ENCODE measurements around the gene PPM1H.

The PPM1H gene

DNA sequence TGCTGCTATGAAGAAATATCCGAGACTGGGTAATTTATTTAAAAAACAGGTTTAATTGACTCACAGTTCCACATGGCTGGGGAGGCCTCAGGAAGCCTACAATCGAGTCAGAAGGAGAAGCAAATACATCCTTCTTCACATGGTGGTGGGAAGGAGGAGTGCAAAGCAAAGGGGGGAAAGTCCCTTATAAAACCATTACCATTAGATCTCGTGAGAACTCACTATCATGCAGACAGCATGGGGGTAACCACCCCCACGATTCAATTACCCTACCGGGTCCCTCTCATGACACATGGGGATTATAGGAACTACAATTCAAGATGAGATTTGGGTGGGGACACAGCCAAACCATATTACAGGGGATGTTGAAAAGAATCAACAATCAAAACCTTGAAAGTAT is 74.9 kb downstream of the PPM1H start:
- DNase-seq (no peak), ATAC-seq (ENCODE audit: insufficient read depth, low read depth) (no peak)
- Histone ChIP-seq H3K36me3 (ENCODE audit: insufficient read depth, low read length) (no peaks in the 10 kb centered on the region), H3K4me3 (ENCODE audit: low read depth in 1 of 2, low read length in 2 of 2) (no peak overlapping the region), H3K4me2 (ENCODE audit: insufficient read depth, low read length) (no peak overlapping the region), H3K9ac (ENCODE audit: low read depth, low read length) (no peak overlapping the region), H3K4me1 (ENCODE audit: insufficient read depth, low read length) (no peaks in the 10 kb centered on the region), H2AFZ (ENCODE audit: low read depth, low read length) (no peak overlapping the region), H4K20me1 (ENCODE audit: insufficient read depth, low read length) (no peaks in the 10 kb centered on the region), H3K79me2 (ENCODE audit: insufficient read depth, low read length) (no peaks in the 10 kb centered on the region), H3K27me3 (ENCODE audit: insufficient read depth, low read length, poor library complexity) (no peaks in the 10 kb centered on the region), H3K27ac (ENCODE audit: low read length) (no peak overlapping the region), H3K9me3 (ENCODE audit: insufficient read depth, low read length, severe bottlenecking) (no peaks in the 10 kb centered on the region)
- TF ChIP-seq EZH2 (IDR thresholded peaks at IDR 0.05; ENCODE audit: borderline replicate concordance, low read depth, low read length, severe bottlenecking) = no peak
- TF ChIP-seq, protein P1, sequence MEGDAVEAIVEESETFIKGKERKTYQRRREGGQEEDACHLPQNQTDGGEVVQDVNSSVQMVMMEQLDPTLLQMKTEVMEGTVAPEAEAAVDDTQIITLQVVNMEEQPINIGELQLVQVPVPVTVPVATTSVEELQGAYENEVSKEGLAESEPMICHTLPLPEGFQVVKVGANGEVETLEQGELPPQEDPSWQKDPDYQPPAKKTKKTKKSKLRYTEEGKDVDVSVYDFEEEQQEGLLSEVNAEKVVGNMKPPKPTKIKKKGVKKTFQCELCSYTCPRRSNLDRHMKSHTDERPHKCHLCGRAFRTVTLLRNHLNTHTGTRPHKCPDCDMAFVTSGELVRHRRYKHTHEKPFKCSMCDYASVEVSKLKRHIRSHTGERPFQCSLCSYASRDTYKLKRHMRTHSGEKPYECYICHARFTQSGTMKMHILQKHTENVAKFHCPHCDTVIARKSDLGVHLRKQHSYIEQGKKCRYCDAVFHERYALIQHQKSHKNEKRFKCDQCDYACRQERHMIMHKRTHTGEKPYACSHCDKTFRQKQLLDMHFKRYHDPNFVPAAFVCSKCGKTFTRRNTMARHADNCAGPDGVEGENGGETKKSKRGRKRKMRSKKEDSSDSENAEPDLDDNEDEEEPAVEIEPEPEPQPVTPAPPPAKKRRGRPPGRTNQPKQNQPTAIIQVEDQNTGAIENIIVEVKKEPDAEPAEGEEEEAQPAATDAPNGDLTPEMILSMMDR (IDR thresholded peaks at IDR 0.05; ENCODE audit: borderline replicate concordance, extremely low read depth, low read length, poor library complexity, severe bottlenecking) = no peak

DNA sequence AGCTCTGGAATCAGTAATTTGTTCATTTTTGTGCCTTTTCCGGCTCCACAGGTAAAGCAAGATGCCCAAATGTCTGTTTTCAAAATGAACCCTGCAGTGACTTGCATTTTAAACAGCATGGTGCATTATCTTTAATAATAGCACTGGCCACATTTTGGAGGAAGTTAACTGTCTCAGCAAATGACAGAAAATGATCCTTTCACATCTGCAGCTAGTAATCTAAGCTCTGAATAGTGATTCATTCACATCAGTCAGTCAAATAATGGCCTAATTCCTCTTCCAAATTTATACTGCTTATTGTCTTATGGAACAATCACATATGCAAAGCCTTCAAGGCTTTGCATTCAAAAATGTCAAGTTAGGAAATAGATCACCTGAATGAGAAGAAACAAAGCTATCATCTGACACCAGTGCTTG is 75.6 kb downstream of the PPM1H start:
- no peak overlapping the region for H2AFZ ChIP-seq (ENCODE audit: low read depth, low read length)
- H3K36me3 ChIP-seq (ENCODE audit: insufficient read depth, low read length) = no peaks in the 10 kb centered on the region
- TF ChIP-seq, protein P1 (IDR thresholded peaks at IDR 0.05; ENCODE audit: borderline replicate concordance, extremely low read depth, low read length, poor library complexity, severe bottlenecking) = no peak
- no peak for TF ChIP-seq EZH2 (IDR thresholded peaks at IDR 0.05; ENCODE audit: borderline replicate concordance, low read depth, low read length, severe bottlenecking)
- ATAC-seq (ENCODE audit: insufficient read depth, low read depth) = no peak
- no peaks in the 10 kb centered on the region for H3K4me1 ChIP-seq (ENCODE audit: insufficient read depth, low read length)
- no peak overlapping the region for H3K27ac ChIP-seq (ENCODE audit: low read length)
- H3K9me3 ChIP-seq (ENCODE audit: insufficient read depth, low read length, severe bottlenecking) = no peaks in the 10 kb centered on the region
- H3K79me2 ChIP-seq (ENCODE audit: insufficient read depth, low read length) = no peaks in the 10 kb centered on the region
- H4K20me1 ChIP-seq (ENCODE audit: insufficient read depth, low read length) = no peaks in the 10 kb centered on the region
- H3K9ac ChIP-seq (ENCODE audit: low read depth, low read length) = no peak overlapping the region
- no peak overlapping the region for H3K4me2 ChIP-seq (ENCODE audit: insufficient read depth, low read length)
- no peak overlapping the region for H3K4me3 ChIP-seq (ENCODE audit: low read depth in 1 of 2, low read length in 2 of 2)
- no peaks in the 10 kb centered on the region for H3K27me3 ChIP-seq (ENCODE audit: insufficient read depth, low read length, poor library complexity)
- no peak for DNase-seq

DNA sequence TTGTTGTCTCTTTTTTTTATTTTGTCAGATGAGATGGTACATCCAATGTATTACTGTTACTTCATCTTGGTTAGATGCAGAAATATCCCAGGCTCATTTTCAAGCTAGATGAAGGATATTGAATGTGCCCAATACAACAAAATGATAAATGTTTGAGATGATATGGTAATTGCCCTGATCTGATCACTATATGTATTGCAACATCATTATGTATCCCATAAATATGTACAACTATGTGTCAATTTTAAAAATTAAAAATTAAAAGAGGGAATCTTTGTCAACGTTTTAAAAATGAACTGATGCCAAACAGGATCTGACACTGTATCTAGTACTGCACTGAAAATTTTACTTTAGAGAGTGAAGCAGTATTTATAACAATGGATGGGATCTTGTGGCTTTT is 78.5 kb downstream of the PPM1H start:
- no peak for TF ChIP-seq EZH2 (IDR thresholded peaks at IDR 0.05; ENCODE audit: borderline replicate concordance, low read depth, low read length, severe bottlenecking)
- TF ChIP-seq, protein P1 (IDR thresholded peaks at IDR 0.05; ENCODE audit: borderline replicate concordance, extremely low read depth, low read length, poor library complexity, severe bottlenecking) = no peak
- no peaks in the 10 kb centered on the region for H3K79me2 ChIP-seq (ENCODE audit: insufficient read depth, low read length)
- H3K9me3 ChIP-seq (ENCODE audit: insufficient read depth, low read length, severe bottlenecking) = no peaks in the 10 kb centered on the region
- no peak overlapping the region for H3K27ac ChIP-seq (ENCODE audit: low read length)
- H3K27me3 ChIP-seq (ENCODE audit: insufficient read depth, low read length, poor library complexity) = no peaks in the 10 kb centered on the region
- no peak for ATAC-seq (ENCODE audit: insufficient read depth, low read depth)
- H2AFZ ChIP-seq (ENCODE audit: low read depth, low read length) = no peak overlapping the region
- no peak overlapping the region for H3K4me3 ChIP-seq (ENCODE audit: low read depth in 1 of 2, low read length in 2 of 2)
- no peak overlapping the region for H3K4me2 ChIP-seq (ENCODE audit: insufficient read depth, low read length)
- H3K9ac ChIP-seq (ENCODE audit: low read depth, low read length) = no peak overlapping the region
- DNase-seq = no peak
- H4K20me1 ChIP-seq (ENCODE audit: insufficient read depth, low read length) = no peaks in the 10 kb centered on the region
- no peaks in the 10 kb centered on the region for H3K36me3 ChIP-seq (ENCODE audit: insufficient read depth, low read length)
- H3K4me1 ChIP-seq (ENCODE audit: insufficient read depth, low read length) = no peaks in the 10 kb centered on the region

DNA sequence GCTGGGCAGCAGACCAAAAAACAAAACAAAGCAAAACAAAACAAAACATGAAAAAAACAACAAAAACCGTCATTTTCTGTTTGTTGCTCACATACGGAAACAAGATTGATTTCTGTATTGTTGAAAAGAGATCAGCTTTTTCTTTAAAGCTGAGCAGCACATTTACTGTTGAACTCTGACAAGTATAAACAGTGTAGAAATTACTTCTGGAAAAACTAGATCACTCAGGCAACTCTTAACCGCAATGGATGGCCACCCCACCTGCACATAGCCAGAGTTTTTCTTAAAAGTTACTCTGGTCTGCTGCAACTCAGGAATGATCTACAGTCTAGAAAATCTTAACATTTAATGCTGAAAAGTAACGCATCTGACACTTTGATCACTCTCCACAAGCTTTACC is 80.9 kb downstream of the PPM1H start:
- ATAC-seq (ENCODE audit: insufficient read depth, low read depth) (no peak), DNase-seq (no peak)
- Histone ChIP-seq H3K4me2 (ENCODE audit: insufficient read depth, low read length) (no peak overlapping the region), H4K20me1 (ENCODE audit: insufficient read depth, low read length) (no peaks in the 10 kb centered on the region), H3K4me1 (ENCODE audit: insufficient read depth, low read length) (no peaks in the 10 kb centered on the region), H3K27ac (ENCODE audit: low read length) (no peak overlapping the region), H2AFZ (ENCODE audit: low read depth, low read length) (no peak overlapping the region), H3K36me3 (ENCODE audit: insufficient read depth, low read length) (no peaks in the 10 kb centered on the region), H3K79me2 (ENCODE audit: insufficient read depth, low read length) (no peaks in the 10 kb centered on the region), H3K4me3 (ENCODE audit: low read depth in 1 of 2, low read length in 2 of 2) (no peak overlapping the region), H3K9me3 (ENCODE audit: insufficient read depth, low read length, severe bottlenecking) (no peaks in the 10 kb centered on the region), H3K9ac (ENCODE audit: low read depth, low read length) (no peak overlapping the region), H3K27me3 (ENCODE audit: insufficient read depth, low read length, poor library complexity) (no peaks in the 10 kb centered on the region)
- no peak for TF ChIP-seq EZH2 (IDR thresholded peaks at IDR 0.05; ENCODE audit: borderline replicate concordance, low read depth, low read length, severe bottlenecking)
- TF ChIP-seq, protein P1 (IDR thresholded peaks at IDR 0.05; ENCODE audit: borderline replicate concordance, extremely low read depth, low read length, poor library complexity, severe bottlenecking) = no peak
